IPS-15b (cell line): ENCODE results near the gene OR8K1.

Experiments
- H3K27me3 ChIP-seq: one replicate; pipeline ENCODE4 v1.6.1; 2013; ENCODE audit warnings: low read length; ENCODE audit not compliant: control insufficient read depth, insufficient read depth
- H3K36me3 ChIP-seq: one replicate; pipeline ENCODE4 v1.6.1; 2013; ENCODE audit warnings: low read length; ENCODE audit not compliant: control insufficient read depth, insufficient read depth
- H3K4me1 ChIP-seq: one replicate; pipeline ENCODE4 v1.6.1; 2013; ENCODE audit warnings: mild to moderate bottlenecking, low read length; ENCODE audit not compliant: control insufficient read depth, insufficient read depth
- H3K4me3 ChIP-seq: one replicate; pipeline ENCODE4 v1.5.1; 2013; ENCODE audit warnings: low read depth, low read length
- H3K9ac ChIP-seq: one replicate; pipeline ENCODE4 v1.6.1; 2013; ENCODE audit warnings: low read depth, mild to moderate bottlenecking, low read length
- H3K9me3 ChIP-seq: one replicate; pipeline ENCODE4 v1.6.1; 2013; ENCODE audit warnings: mild to moderate bottlenecking, low read length; ENCODE audit not compliant: control insufficient read depth, insufficient read depth

OR8K1 gene

GRCh38 chr11:56345739-56346138, at the start of gene OR8K1:
Gene OR8K1, plus strand, starts transcription at chr11:56346039. Its CDS starts 0 bp downstream, at chr11:56346039.
- no peaks in the 10 kb centered on the region for H3K9me3 ChIP-seq
- H3K4me3 ChIP-seq, result no peak within 1 kb of the TSS
- no peaks in the 10 kb centered on the region for H3K27me3 ChIP-seq
- no peaks in the 10 kb centered on the region for H3K4me1 ChIP-seq
- H3K9ac ChIP-seq, result no peak within 1 kb of the TSS
- H3K36me3 ChIP-seq, result no peaks in the 10 kb centered on the region

GRCh38 chr11:56296898-56297297, 48.9 kb upstream of the OR8K1 start:
- no peak overlapping the region for H3K9ac ChIP-seq
- no peaks in the 10 kb centered on the region for H3K9me3 ChIP-seq
- H3K4me3 ChIP-seq, result no peak overlapping the region
- H3K27me3 ChIP-seq, result no peaks in the 10 kb centered on the region
- H3K36me3 ChIP-seq, result no peaks in the 10 kb centered on the region
- H3K4me1 ChIP-seq, result no peaks in the 10 kb centered on the region

GRCh38 chr11:56307836-56308235, 38.0 kb upstream of the OR8K1 start:
- Histone ChIP-seq H3K27me3 (no peaks in the 10 kb centered on the region), H3K36me3 (no peaks in the 10 kb centered on the region), H3K4me1 (no peaks in the 10 kb centered on the region), H3K4me3 (no peak overlapping the region), H3K9ac (no peak overlapping the region), H3K9me3 (no peaks in the 10 kb centered on the region)

GRCh38 chr11:56314844-56315243, 31.0 kb upstream of the OR8K1 start, which contains the start of gene OR8K3:
Gene OR8K3, plus strand, starts transcription at chr11:56315144. Its CDS starts 3,163 bp downstream, at chr11:56318307.
- no peak within 1 kb of the TSS for H3K9ac ChIP-seq
- H3K36me3 ChIP-seq, result no peaks in the 10 kb centered on the region
- no peaks in the 10 kb centered on the region for H3K4me1 ChIP-seq
- no peaks in the 10 kb centered on the region for H3K9me3 ChIP-seq
- H3K27me3 ChIP-seq, result no peaks in the 10 kb centered on the region
- no peak within 1 kb of the TSS for H3K4me3 ChIP-seq

GRCh38 chr11:56331861-56332491, 13.9 kb upstream of the OR8K1 start:
- Histone ChIP-seq H3K9me3 (no peaks in the 10 kb centered on the region), H3K36me3 (no peaks in the 10 kb centered on the region), H3K4me1 (no peaks in the 10 kb centered on the region), H3K9ac (no peak overlapping the region), H3K4me3 (no peak overlapping the region), H3K27me3 (no peaks in the 10 kb centered on the region)

- Histone ChIP-seq H3K4me1 (no peaks in the 10 kb centered on the region), H3K36me3 (no peaks in the 10 kb centered on the region), H3K9ac (no peak overlapping the region), H3K9me3 (no peaks in the 10 kb centered on the region), H3K4me3 (no peak overlapping the region), H3K27me3 (no peaks in the 10 kb centered on the region)
Measured at GRCh38 chr11:56333156-56333555, 12.7 kb upstream of the OR8K1 start.

- Histone ChIP-seq H3K9me3 (no peaks in the 10 kb centered on the region), H3K4me3 (no peak overlapping the region), H3K9ac (no peak overlapping the region), H3K4me1 (no peaks in the 10 kb centered on the region), H3K36me3 (no peaks in the 10 kb centered on the region), H3K27me3 (no peaks in the 10 kb centered on the region)
Measured at GRCh38 chr11:56340289-56340688, 5.5 kb upstream of the OR8K1 start.

- H3K4me1 ChIP-seq, result no peaks in the 10 kb centered on the region
- H3K9me3 ChIP-seq, result no peaks in the 10 kb centered on the region
- H3K4me3 ChIP-seq, result no peak within 1 kb of the TSS
- no peaks in the 10 kb centered on the region for H3K36me3 ChIP-seq
- H3K27me3 ChIP-seq, result no peaks in the 10 kb centered on the region
- no peak within 1 kb of the TSS for H3K9ac ChIP-seq
Measured at GRCh38 chr11:56353991-56354390, 8.2 kb downstream of the OR8K1 start, which contains the start of gene OR8J1. Gene OR8J1, plus strand, starts transcription at chr11:56354291. Its CDS starts 5,956 bp downstream, at chr11:56360247.

- Histone ChIP-seq H3K36me3 (no peaks in the 10 kb centered on the region), H3K9ac (no peak within 1 kb of the TSS), H3K4me1 (no peaks in the 10 kb centered on the region), H3K9me3 (no peaks in the 10 kb centered on the region), H3K4me3 (no peak within 1 kb of the TSS), H3K27me3 (no peaks in the 10 kb centered on the region)
Measured at GRCh38 chr11:56375324-56375723, 29.5 kb downstream of the OR8K1 start, which contains the start of gene OR8U1. Gene OR8U1, plus strand, starts transcription at chr11:56375624. Its CDS starts 0 bp downstream, at chr11:56375624.

- no peak overlapping the region for H3K4me3 ChIP-seq
- no peaks in the 10 kb centered on the region for H3K36me3 ChIP-seq
- H3K9me3 ChIP-seq, result no peaks in the 10 kb centered on the region
- H3K4me1 ChIP-seq, result no peaks in the 10 kb centered on the region
- H3K27me3 ChIP-seq, result no peaks in the 10 kb centered on the region
- no peak overlapping the region for H3K9ac ChIP-seq
Measured at GRCh38 chr11:56380120-56380519, 34.3 kb downstream of the OR8K1 start.

GRCh38 chr11:56394381-56394780, 48.5 kb downstream of the OR8K1 start:
- Histone ChIP-seq H3K4me1 (no peaks in the 10 kb centered on the region), H3K36me3 (no peaks in the 10 kb centered on the region)

GRCh38 chr11:56396047-56396446, 50.2 kb downstream of the OR8K1 start:
- no peak overlapping the region for H3K9ac ChIP-seq
- H3K27me3 ChIP-seq, result no peaks in the 10 kb centered on the region

More at GRCh38 chr11:56394381-56394780, 48.5 kb downstream of the OR8K1 start:
- no peak overlapping the region for H3K9ac ChIP-seq
- H3K9me3 ChIP-seq, result no peaks in the 10 kb centered on the region
- H3K4me3 ChIP-seq, result no peak overlapping the region
- no peaks in the 10 kb centered on the region for H3K27me3 ChIP-seq

More at GRCh38 chr11:56396047-56396446, 50.2 kb downstream of the OR8K1 start:
- Histone ChIP-seq H3K4me3 (no peak overlapping the region), H3K9me3 (no peaks in the 10 kb centered on the region), H3K4me1 (no peaks in the 10 kb centered on the region), H3K36me3 (no peaks in the 10 kb centered on the region)
